Measurements from ENCODE around the gene TYROBP.
"Not testable (repeated sequence)": the region's sequence is repeated elsewhere in the genome, so short reads cannot be mapped to it uniquely, and the experiment has no call there.

Gene TYROBP

DNA sequence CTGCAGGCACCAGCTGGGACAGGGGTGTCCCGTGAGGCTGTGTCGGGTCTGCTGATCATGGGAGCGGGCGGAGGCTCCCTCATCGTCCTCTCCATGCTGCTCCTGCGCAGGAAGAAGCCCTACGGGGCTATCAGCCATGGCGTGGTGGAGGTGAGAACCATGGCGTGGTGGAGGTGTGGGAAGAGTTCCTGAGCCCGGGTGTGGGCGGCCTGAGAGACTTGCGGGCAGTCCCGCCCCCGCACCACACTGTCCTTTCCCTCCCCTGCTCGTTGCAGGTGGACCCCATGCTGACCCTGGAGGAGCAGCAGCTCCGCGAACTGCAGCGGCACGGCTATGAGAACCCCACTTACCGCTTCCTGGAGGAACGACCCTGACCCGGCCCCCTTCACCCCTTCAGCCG is 29.0 kb downstream of the TYROBP start:
- no peak for DNase-seq (ENCODE audit: low read depth, low spot score)
- no peak overlapping the region for H3K27ac ChIP-seq

GRCh38 chr19:35874392-35874930 is 33.6 kb downstream of the TYROBP start:
- H3K27ac ChIP-seq = no peak overlapping the region
- DNase-seq (ENCODE audit: low read depth, low spot score) = no peak

- no peak overlapping the region for H3K27ac ChIP-seq
- DNase-seq (ENCODE audit: low read depth, low spot score) = no peak
Observed at GRCh38 chr19:35872180-35872579, 35.9 kb downstream of the TYROBP start.

DNA sequence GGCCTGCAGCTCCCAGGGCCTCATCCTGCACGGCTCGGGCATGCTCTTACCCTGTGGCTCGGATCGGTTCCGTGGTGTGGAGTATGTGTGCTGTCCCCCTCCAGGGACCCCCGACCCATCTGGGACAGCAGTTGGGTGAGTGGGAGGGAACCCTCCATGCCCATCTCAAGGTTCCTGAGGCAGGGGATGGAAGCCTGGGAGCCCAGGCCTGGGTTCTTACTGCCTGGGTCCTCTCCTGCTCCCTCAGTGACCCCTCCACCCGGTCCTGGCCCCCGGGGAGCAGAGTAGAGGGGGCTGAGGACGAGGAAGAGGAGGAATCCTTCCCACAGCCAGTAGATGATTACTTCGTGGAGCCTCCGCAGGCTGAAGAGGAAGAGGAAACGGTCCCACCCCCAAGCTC is 36.5 kb downstream of the TYROBP start:
- no peak overlapping the region for H3K27ac ChIP-seq

DNA sequence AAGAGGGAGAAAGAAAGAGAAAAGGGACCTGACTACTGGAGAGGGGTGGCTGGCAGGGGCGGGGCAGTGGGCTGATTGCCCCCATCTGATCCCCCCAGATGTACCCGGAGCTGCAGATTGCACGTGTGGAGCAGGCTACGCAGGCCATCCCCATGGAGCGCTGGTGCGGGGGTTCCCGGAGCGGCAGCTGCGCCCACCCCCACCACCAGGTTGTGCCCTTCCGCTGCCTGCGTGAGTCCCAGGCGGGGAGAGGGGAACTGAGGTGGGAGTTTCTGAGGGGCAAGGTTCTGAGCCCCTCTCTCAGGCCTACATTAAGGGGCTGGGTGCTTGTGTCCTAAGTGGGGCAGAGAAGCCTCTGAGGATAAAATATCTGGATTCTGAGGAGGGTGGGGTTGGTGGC is 37.3 kb downstream of the TYROBP start:
- DNase-seq (ENCODE audit: low read depth, low spot score) = no peak
- no peak overlapping the region for H3K27ac ChIP-seq

More for the DNA sequence above, 36.5 kb downstream of the TYROBP start:
- DNase-seq (ENCODE audit: low read depth, low spot score) = no peak

DNA sequence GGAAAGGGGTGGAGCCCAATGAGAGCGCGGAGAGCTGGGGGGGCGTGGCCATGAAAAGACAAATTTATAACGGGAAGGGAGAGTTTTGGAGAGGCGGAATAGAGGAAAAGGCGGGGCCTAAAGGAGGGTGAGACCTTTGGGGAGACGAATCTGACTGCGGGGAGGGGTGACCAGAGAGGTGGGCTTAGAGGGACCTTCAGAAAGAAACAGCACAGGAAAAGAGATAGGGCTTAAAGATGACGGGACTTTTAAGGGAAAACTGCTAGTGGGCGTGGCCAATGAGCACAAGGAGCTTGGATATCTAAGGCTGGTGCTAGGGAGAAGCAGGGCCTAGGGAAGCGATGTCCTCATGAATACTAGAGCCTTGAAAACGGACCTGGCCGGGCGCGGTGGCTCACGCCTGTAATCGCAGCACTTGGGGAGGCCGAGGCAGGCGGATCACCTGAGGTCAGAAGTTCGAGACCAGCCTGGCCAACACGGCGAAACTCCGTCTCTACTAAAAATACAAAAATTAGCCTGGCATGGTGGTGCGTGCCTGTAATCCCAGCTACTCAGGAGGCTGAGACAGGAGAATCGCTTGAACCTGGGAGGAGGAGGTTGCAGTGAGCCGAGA is 37.9 kb downstream of the TYROBP start:
- H3K27ac ChIP-seq; DNase-seq (ENCODE audit: low read depth, low spot score): not testable (repeated sequence)

GRCh38 chr19:35869327-35870123 is 38.6 kb downstream of the TYROBP start:
- peak; percentile 20 for DNase-seq (ENCODE audit: low read depth, low spot score)
- H3K27ac ChIP-seq = no peak overlapping the region

DNA sequence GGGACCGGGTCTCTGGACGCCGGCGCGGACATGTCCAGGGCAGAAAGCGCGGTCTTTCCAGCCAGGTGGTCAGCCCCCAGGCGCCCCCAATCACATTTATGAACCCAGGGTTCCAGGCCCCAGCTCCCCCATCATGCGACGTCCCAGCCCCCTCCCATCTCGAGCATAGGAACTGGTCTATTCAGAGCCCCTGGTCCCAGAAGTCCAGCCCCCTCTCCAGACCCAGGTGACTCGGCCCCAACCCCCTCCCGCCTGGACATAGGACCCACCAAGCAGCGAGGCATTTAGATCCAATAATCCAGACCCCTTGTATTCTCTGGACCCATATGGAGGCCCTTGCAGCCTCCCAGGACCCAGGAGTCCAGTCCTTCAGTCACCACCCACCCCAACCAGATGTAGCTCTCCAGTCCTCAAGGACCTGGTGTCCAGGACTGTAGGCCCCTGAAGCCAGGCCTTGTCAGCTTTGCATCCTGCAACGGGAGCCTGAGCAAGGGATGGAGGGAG is 39.2 kb downstream of the TYROBP start:
- DNase-seq (ENCODE audit: low read depth, low spot score) = no peak
- H3K27ac ChIP-seq = no peak overlapping the region

GRCh38 chr19:35868172-35868822 is 39.8 kb downstream of the TYROBP start, which contains the start of gene APLP1:
APLP1 (plus strand) TSS chr19:35868574; CDS start chr19:35868637, 63 bp downstream.
- H3K27ac ChIP-seq = no peak within 1 kb of the TSS
- DNase-seq (ENCODE audit: low read depth, low spot score) = no peak

DNA sequence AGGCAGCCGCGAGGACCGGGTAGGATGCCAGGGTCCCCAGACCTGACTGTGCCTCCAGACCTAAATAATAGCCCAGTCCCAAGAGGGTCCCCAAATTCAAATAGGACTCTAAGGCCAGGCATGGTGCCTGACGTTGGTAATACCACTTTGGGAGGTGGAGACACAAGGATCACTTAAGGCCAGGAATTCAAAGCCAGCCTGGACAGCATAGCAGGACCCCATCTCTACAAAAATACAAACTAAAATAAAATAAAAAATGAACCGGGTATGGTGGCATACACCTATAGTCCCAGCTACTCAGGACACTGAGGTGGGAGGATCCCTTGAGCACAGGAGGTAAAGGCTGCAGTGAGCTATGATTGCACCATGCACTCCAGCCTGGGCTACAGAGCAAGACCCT is 45.1 kb downstream of the TYROBP start:
- H3K27ac ChIP-seq = no peak overlapping the region
- no peak for DNase-seq (ENCODE audit: low read depth, low spot score)

GRCh38 chr19:35862528-35862927 is 45.6 kb downstream of the TYROBP start:
- no peak overlapping the region for H3K27ac ChIP-seq
- DNase-seq (ENCODE audit: low read depth, low spot score) = no peak

DNA sequence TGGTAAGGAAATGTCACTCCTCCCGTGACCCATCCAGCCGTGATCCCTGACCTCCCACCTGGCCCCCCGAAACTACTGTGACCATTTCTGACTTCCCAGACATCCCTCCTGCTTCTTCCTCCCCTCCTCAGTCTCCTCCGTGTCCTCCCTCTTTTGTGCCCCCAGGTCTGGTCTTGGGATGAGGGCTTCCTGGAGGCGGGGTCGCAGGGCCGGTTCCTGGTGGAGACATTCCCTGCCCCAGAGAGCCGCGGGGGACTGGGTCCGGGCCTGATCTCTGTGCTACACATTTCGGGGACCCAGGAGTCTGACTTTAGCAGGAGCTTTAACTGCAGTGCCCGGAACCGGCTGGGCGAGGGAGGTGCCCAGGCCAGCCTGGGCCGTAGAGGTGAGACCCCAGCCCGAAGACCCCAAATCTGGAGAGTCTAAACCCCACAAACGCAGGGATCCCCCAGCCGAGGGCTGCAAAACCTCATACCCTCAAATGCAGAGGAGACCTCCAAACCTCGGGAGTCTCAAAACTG is 46.4 kb downstream of the TYROBP start:
- no peak for DNase-seq (ENCODE audit: low read depth, low spot score)
- no peak overlapping the region for H3K27ac ChIP-seq

GRCh38 chr19:35860818-35861639 is 47.1 kb downstream of the TYROBP start:
- no peak for DNase-seq (ENCODE audit: low read depth, low spot score)
- H3K27ac ChIP-seq = no peak overlapping the region

GRCh38 chr19:35860436-35860817 is 47.7 kb downstream of the TYROBP start:
- H3K27ac ChIP-seq = no peak overlapping the region
- no peak for DNase-seq (ENCODE audit: low read depth, low spot score)

- H3K27ac ChIP-seq = no peak overlapping the region
- no peak for DNase-seq (ENCODE audit: low read depth, low spot score)
Observed at GRCh38 chr19:35859414-35859813, 48.7 kb downstream of the TYROBP start.

DNA sequence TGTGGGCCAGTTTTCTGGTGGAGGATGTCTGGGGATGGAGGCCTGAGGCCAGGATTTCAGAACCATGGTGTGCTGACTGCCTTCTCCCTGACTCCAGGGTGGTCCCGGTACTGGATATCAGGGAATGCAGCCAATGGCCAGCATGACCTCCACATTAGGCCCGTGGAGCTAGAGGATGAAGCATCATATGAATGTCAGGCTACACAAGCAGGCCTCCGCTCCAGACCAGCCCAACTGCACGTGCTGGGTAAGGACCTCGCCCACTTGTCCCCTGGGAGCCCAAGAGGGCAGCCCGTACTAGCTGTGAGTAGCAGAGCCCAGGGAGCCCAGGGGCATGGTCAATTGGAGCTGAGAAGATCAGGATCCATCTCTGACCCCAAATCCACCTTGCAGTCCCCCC is 49.8 kb downstream of the TYROBP start:
- no peak overlapping the region for H3K27ac ChIP-seq
- DNase-seq (ENCODE audit: low read depth, low spot score) = no peak

DNA sequence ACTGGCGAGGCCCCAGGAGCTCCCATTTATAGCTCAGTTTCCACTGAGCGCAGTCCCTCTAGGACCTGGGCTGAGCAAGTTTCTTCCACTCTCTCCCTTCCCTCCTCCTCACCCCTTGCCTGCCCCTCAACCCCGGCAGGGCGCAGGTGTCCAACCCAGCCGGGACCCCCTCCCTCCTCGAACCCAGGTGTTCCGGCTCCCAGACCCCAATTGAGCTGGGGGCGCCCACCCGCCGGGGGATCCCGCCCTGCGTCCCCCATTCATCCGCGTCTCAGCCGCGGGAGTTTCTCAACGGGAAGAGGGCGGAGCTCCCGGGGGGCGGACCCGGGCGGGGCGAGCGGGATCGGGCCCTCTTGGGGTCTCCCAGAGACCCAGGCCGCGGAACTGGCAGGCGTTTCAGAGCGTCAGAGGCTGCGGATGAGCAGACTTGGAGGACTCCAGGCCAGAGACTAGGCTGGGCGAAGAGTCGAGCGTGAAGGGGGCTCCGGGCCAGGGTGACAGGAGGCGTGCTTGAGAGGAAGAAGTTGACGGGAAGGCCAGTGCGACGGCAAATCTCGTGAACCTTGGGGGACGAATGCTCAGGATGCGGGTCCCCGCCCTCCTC is 51.4 kb downstream of the TYROBP start, which contains the start of gene KIRREL2:
Gene KIRREL2, plus strand, starts transcription at position 366 of the 604 bp plus-strand sequence. Its CDS starts 209 bp downstream, at position 575.
- no peak within 1 kb of the TSS for H3K27ac ChIP-seq
- no peak for DNase-seq (ENCODE audit: low read depth, low spot score)
